Mesodermal cell (in vitro differentiated cells): ENCODE measurements around the gene TAF1C.

Experiments
- H3K27ac ChIP-seq: 2 replicates; pipeline ENCODE4 v1.7.0; 2013; ENCODE audit warnings: mild to moderate bottlenecking, low read depth, low read length, moderate library complexity; ENCODE audit not compliant: severe bottlenecking
- H3K36me3 ChIP-seq: 2 replicates; pipeline ENCODE4 v1.7.1; 2013; ENCODE audit warnings: mild to moderate bottlenecking, low read length, moderate library complexity; ENCODE audit not compliant: control insufficient read depth, insufficient read depth
- H3K4me1 ChIP-seq: one replicate; pipeline ENCODE4 v1.7.1; 2013; ENCODE audit warnings: mild to moderate bottlenecking, low read length; ENCODE audit not compliant: insufficient read depth, control insufficient read depth, poor library complexity, severe bottlenecking
- H3K4me3 ChIP-seq: 2 replicates; pipeline ENCODE4 v1.7.0; 2013; ENCODE audit warnings: low read length, control low read depth, mild to moderate bottlenecking; ENCODE audit not compliant: insufficient read depth, poor library complexity, severe bottlenecking; ENCODE audit errors: extremely low read depth
- H3K9me3 ChIP-seq: 2 replicates; pipeline ENCODE4 v1.7.1; 2013; ENCODE audit warnings: mild to moderate bottlenecking, low read length, moderate library complexity; ENCODE audit not compliant: control insufficient read depth
- WGBS, 2 experiments: methylation state at CpG; one replicate each; pipeline ENCODE4 v1.1.5; 2013; ENCODE audit warnings: missing lambda C conversion rate in 2 of 2; ENCODE audit not compliant: insufficient coverage in 2 of 2; 5-methylcytosine and 5-hydroxymethylcytosine counted together

TAF1C gene

GRCh38 chr16:84182680-84183571, 3.9 kb downstream of the TAF1C start:
- H3K9me3 ChIP-seq = no peaks in the 10 kb centered on the region
- H3K36me3 ChIP-seq = peaks cover 58% of the 10 kb centered on the region
- H3K4me3 ChIP-seq = no peak overlapping the region
- H3K4me1 ChIP-seq = peaks cover 19% of the 10 kb centered on the region
- WGBS, 2 experiments = 95 to 96% methylated on average over 22 of the region's 26 CpGs
- no peak overlapping the region for H3K27ac ChIP-seq

- Histone ChIP-seq H3K4me3 (no peak overlapping the region), H3K27ac (no peak overlapping the region), H3K36me3 (peaks cover 58% of the 10 kb centered on the region), H3K9me3 (no peaks in the 10 kb centered on the region), H3K4me1 (peaks cover 26% of the 10 kb centered on the region)
- 95 to 98% methylated on average over 18 of the region's 18 CpGs for WGBS, 2 experiments
These were observed 4.8 kb downstream of the TAF1C start for GRCh38 chr16:84182104-84182503.

GRCh38 chr16:84181144-84181915, 5.5 kb downstream of the TAF1C start:
- Histone ChIP-seq H3K27ac (no peak overlapping the region), H3K4me1 (peaks cover 32% of the 10 kb centered on the region), H3K36me3 (peaks cover 58% of the 10 kb centered on the region), H3K9me3 (no peaks in the 10 kb centered on the region), H3K4me3 (no peak overlapping the region)
- 95 to 96% methylated on average over 31 to 41 of the region's 41 CpGs for WGBS, 2 experiments

- H3K36me3 ChIP-seq = peaks cover 58% of the 10 kb centered on the region
- 92 to 93% methylated on average over 16 to 19 of the region's 21 CpGs for WGBS, 2 experiments
- H3K4me1 ChIP-seq = peaks cover 33% of the 10 kb centered on the region
- no peak overlapping the region for H3K4me3 ChIP-seq
- H3K9me3 ChIP-seq = no peaks in the 10 kb centered on the region
- no peak overlapping the region for H3K27ac ChIP-seq
These were observed 6.2 kb downstream of the TAF1C start for GRCh38 chr16:84180519-84181140.

- H3K4me1 ChIP-seq = peaks cover 28% of the 10 kb centered on the region
- no peaks in the 10 kb centered on the region for H3K9me3 ChIP-seq
- WGBS, 2 experiments = 92 to 95% methylated on average over 12 to 22 of the region's 33 CpGs
- no peak overlapping the region for H3K27ac ChIP-seq
- peaks cover 54% of the 10 kb centered on the region for H3K36me3 ChIP-seq
- H3K4me3 ChIP-seq = no peak overlapping the region
These were observed 7.1 kb downstream of the TAF1C start for GRCh38 chr16:84179612-84180320.

- no peak overlapping the region for H3K4me3 ChIP-seq
- no peaks in the 10 kb centered on the region for H3K9me3 ChIP-seq
- WGBS, 2 experiments = 95 to 96% methylated on average over 17 to 28 of the region's 28 CpGs
- peaks cover 28% of the 10 kb centered on the region for H3K4me1 ChIP-seq
- H3K36me3 ChIP-seq = peaks cover 47% of the 10 kb centered on the region
- H3K27ac ChIP-seq = no peak overlapping the region
These were observed 7.8 kb downstream of the TAF1C start for GRCh38 chr16:84178892-84179611.

- H3K9me3 ChIP-seq = no peaks in the 10 kb centered on the region
- peak overlapping the region; percentile 84 for H3K27ac ChIP-seq
- WGBS, 2 experiments = 95 to 96% methylated on average over 13 to 15 of the region's 15 CpGs
These were observed 8.6 kb downstream of the TAF1C start for GRCh38 chr16:84178146-84178765.

GRCh38 chr16:84177741-84178073, 9.2 kb downstream of the TAF1C start:
- Histone ChIP-seq H3K36me3 (peaks cover 34% of the 10 kb centered on the region), H3K27ac (peak overlapping the region; percentile 84), H3K4me1 (peaks cover 28% of the 10 kb centered on the region), H3K4me3 (no peak overlapping the region), H3K9me3 (no peaks in the 10 kb centered on the region)
- 85 to 93% methylated on average over 2 to 3 of the region's 9 CpGs for WGBS, 2 experiments

More at GRCh38 chr16:84178146-84178765, 8.6 kb downstream of the TAF1C start:
- Histone ChIP-seq H3K4me1 (peaks cover 28% of the 10 kb centered on the region), H3K36me3 (peaks cover 39% of the 10 kb centered on the region), H3K4me3 (no peak overlapping the region)

GRCh38 chr16:84176192-84177053, 10.4 kb downstream of the TAF1C start:
- peaks cover 23% of the 10 kb centered on the region for H3K36me3 ChIP-seq
- H3K9me3 ChIP-seq = no peaks in the 10 kb centered on the region
- H3K27ac ChIP-seq = peak overlapping the region; percentile 84
- 89 to 92% methylated on average over 14 of the region's 18 CpGs for WGBS, 2 experiments
- H3K4me3 ChIP-seq = no peak overlapping the region
- H3K4me1 ChIP-seq = peaks cover 28% of the 10 kb centered on the region
